AG08396 (cell line): ENCODE measurements around the gene TMEM108.

ENCODE experiments used
- DNase-seq: peaks from one replicate; pipeline ENCODE4 v3.0.0; 2012; ENCODE audit warnings: low spot score, mixed read lengths

Gene TMEM108

DNA sequence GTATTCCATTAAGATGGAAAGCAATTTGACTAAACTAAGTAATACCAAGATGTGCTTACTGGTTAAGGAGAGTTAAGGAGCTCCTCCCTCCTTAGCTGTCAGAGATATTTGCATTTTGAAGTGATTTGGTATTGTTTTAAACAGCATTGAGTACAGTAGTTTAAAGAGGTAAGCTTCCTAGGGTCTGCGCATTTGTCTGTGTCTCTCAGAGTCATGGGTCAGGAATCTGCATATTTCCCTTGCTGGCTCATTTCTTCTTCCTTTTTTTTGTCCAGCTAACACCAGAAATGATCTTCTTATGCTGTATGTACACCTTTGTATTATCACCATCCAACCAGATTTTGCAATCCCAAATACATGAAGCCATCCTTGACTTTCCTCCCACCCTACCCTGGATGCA lies 198.7 kb downstream of the TMEM108 start:
- DNase-seq = no peak

GRCh38 chr3:133237380-133237779 lies 199.2 kb downstream of the TMEM108 start:
- DNase-seq = no peak

GRCh38 chr3:133238015-133238414 lies 199.8 kb downstream of the TMEM108 start:
- no peak for DNase-seq

- no peak for DNase-seq
Observed at GRCh38 chr3:133246119-133246518, 207.9 kb downstream of the TMEM108 start.

GRCh38 chr3:133246773-133247172 lies 208.6 kb downstream of the TMEM108 start:
- DNase-seq = no peak

DNA sequence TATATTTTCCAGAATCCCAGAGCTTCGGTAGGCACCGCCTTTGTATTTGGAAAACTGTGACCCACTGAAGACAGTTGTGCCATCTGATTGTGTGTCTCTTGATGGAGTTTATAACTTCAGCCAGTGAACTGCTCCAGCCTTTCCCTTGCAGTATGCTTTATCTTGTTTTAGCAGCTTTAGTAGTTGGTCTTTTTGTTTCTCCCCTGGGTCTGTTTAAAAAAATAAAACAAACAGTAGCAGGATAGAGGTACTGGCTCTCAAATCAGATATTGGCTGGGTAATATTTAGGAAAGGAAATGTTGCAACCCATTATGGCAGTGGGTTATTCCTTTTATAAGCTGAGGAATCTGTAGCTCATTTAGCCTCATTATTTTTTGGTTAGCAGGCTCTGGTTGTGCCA lies 210.2 kb downstream of the TMEM108 start:
- DNase-seq = no peak

DNA sequence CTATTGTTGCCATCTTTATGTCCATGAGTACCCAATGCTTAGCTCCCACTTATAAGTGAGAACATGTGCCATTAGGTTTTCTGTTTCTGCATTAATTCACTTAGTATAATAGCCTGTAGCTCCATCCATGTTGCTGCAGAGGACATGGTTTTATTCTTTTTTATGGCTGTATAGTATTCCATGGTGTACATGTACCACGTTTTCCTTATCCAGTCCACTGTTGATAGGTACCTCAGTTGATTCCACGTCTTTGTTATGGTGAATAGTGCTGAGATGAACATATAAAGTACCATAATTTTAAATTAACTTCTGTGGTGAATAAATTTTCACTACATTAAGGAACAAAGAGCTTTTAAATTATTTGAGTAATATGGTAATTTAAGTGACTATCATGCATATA lies 211.3 kb downstream of the TMEM108 start:
- no peak for DNase-seq

- DNase-seq = no peak
Observed at GRCh38 chr3:133254151-133254550, 216.0 kb downstream of the TMEM108 start.

GRCh38 chr3:133254716-133255115 lies 216.5 kb downstream of the TMEM108 start:
- DNase-seq = no peak

DNA sequence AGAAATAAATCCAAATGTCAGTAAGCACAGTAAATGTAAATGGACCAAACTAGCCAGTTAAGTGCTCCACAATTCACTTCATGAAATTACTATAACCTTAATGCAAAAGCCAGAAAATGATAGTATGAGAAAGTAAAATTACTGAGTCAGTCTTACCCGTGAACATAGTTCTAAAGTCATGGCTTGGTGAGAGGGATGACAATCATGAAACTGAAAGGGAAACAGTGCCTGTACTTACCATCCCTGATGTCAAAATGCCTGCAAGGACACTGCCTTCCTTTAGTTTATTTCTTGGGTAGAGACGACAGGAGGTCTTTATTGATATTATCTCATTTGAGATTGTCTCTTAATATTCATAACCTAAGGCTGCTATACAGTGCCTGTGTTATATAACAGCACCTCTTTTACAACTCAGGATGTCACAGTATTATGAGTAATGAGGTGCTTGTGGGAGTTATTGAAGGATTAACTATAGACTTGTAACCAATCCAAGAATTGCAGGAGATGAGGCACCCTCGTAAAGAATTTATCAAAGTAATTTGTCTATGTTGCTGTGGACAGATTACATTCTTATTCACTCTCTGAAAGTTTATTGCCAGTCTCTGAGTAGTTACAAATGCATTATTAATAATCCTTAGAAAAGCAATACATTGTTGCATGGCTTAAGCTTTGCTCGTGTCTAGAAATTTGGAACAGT lies 218.7 kb downstream of the TMEM108 start:
- no peak for DNase-seq

- DNase-seq = no peak
Observed at GRCh38 chr3:133258358-133258757, 220.2 kb downstream of the TMEM108 start.

GRCh38 chr3:133259767-133260166 lies 221.6 kb downstream of the TMEM108 start:
- no peak for DNase-seq

DNA sequence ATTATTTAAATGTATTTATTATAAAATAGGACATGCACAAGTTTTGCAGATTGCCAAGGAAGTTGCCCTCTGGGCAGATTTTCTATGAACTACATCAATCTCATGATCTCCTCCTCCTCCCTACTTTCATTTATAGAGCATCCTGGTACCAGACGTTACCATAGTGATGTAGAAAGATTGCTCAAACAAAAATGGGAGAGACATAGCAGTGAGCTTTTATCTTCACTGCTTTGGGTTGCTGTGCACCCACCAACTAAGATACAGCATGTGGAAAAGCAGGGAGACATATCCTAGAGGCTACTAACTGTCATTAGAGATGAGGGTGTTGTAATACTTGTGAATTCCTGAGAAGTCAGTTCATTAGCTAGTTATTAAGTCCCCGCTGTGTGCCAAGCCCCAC lies 224.1 kb downstream of the TMEM108 start:
- DNase-seq = no peak

- DNase-seq = no peak
Observed at GRCh38 chr3:133264920-133265319, 226.7 kb downstream of the TMEM108 start.

DNA sequence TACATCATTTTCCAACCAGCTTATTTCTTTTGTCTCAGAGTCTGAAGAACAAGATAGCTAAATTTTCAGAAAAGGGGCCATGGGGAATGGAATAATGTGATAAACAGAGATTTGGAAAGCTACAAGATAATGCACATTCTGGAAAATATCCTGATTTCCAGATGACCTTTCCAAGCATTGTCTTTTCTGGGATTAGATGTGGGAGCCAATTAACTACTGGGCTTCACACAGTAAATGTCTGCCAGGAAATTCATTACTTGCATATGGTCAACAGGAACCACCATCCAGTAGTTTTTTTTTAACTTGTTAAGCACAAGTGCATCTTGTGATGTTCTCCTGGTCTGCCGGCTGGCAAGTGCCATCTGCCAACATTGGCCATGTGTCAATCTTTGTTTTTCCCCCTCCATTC lies 230.5 kb downstream of the TMEM108 start:
- no peak for DNase-seq

GRCh38 chr3:133269393-133269792 lies 231.2 kb downstream of the TMEM108 start:
- no peak for DNase-seq

GRCh38 chr3:133270631-133271030 lies 232.4 kb downstream of the TMEM108 start:
- DNase-seq = no peak

DNA sequence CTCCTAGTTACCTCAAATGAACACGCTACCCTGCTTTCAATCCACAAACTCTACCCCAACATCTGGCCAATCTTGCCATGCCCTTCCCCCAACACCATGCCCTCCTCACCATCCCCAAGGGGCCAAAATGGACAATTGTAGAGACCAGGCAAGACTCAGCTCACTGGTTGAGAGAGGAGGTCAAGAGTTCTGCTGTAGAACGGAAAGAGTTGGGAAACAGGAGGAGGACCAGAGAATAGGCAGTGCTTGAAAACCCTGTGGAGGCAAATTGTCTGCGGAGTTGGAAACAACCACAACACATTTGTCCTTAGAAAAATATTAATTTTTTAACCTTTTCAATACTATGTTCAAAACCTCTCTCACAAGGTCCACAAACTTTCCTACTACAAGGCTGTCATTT lies 232.9 kb downstream of the TMEM108 start:
- DNase-seq = no peak

GRCh38 chr3:133271539-133271938 lies 233.3 kb downstream of the TMEM108 start:
- no peak for DNase-seq

DNA sequence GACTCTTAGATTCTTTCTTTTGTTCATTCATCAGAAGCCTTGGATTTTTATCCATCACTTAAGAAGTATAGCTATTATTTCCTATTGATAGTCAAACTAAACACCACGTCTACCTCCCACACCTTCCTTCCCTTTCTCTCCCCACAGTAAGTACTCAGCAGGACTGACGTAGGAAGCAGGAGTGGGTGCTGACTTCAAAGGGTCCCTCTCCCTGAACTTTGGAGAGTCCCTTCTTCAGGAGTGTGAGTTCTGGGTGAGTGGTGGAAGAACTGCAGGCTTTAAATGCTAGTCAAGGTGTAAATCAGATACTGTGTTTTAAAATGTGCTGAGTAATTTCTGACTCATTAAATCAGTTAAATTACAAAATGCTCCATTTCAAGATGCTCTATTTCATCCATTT lies 235.2 kb downstream of the TMEM108 start:
- no peak for DNase-seq

DNA sequence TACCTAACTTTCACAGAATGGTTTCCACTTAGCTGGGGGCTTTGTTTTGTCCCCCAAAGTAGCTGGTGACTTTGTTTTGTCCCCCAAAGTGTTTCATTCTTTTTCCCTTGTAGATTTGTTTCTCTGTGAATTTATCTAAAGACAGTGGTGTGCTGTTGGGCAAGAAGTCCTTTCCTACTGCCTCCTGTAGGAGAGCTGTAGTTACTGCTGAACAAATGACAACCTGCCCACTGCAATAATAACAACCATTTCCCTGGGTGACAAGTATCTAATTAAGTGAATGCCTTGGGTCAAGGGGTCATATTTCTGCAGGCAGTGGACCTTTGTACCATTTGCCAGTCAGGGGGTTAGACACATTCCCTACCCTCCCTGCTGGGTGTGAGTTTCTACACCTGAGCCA lies 236.3 kb downstream of the TMEM108 start:
- DNase-seq = no peak

DNA sequence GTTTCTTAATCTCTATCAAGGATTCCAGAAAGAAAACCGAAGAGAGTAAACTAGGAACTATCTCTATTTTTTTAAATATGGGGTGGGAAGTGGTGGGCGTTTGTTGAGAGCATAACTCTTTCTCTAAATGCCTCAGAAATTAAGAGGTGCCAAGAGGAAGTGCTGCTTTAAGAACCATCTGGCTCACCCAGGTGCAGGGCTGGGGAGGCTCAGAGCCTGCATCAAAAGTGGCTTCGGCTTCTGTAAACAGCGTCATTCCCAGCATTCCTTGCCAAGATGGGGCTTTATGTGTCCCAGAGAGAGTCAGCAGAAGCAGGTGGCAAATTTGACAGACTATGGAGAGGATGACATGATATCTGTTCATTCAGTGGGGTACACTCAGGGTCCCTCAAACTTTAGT lies 238.4 kb downstream of the TMEM108 start:
- no peak for DNase-seq

GRCh38 chr3:133277813-133278212 lies 239.6 kb downstream of the TMEM108 start:
- DNase-seq = no peak

DNA sequence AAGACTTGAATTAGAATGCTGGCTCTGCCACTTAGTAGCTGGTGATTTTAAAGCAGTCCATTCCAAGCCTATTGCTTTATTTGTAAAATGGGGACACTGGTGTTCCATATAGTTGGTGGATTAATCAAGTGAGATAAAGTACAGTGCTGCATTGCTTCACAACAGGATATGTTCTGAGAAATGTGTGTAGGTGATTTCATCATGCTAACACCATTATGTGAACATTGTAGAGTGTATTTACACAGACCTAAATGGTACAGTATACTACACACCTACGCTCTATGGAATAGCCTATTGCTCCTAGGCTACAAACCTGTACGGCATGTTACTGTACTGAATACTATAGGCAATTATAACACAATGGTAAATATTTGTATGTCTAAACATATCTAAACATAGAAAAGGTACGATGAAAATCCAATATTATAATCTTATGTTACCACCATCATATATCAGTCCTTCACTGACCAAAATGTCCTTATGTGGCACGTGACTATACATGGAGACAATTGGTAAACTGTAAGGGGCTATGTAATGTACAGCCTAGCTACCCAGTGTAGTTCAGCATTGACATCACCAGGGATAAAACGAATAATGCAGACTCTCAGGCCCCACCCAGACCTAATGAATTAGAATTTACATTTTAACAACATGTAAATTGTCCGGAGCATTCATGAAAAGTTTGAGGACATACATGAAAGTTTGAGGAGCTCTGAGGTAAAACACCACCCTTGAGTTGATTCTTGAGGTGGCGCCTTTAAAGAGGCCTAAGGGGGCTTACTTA lies 240.3 kb downstream of the TMEM108 start:
- DNase-seq = no peak
